ENCODE measurements around the gene GADD45GIP1. TPM values are rescaled to one million over a fixed set of nuclear protein-coding genes. Genes with fewer than 3 reads are reported as not detected.
A peak's percentile ranks its signal among the peaks of the same experiment; 100 is the strongest.

Gene GADD45GIP1
- total RNA-seq, 3 donors from 2014 or later (not counting 1 experiment from before 2014, with no cell fraction given) = 5.3 to 7.1 (median 5.7) TPM

GRCh38 chr19:12933287-12934072 lies 23.5 kb downstream of the GADD45GIP1 start, which contains the start of gene FARSA:
Gene FARSA, minus strand, starts transcription at chr19:12933711. Its CDS starts 15 bp downstream, at chr19:12933696.
- Histone ChIP-seq H3K27me3 (ENCODE audit: control insufficient read depth, insufficient read depth, low read length) (no peaks in the 10 kb centered on the region), H3K36me3 (ENCODE audit: control insufficient read depth, insufficient read depth, low read length) (peaks cover 16% of the 10 kb centered on the region), H3K4me3 (ENCODE audit: low read length) (peak within 1 kb of the TSS; percentile 85), H3K27ac (ENCODE audit: low read length) (peak within 1 kb of the TSS; percentile 76), H3K4me1 (ENCODE audit: control insufficient read depth, insufficient read depth, low read length) (peaks cover 41% of the 10 kb centered on the region), H3K9me3 (ENCODE audit: control insufficient read depth, insufficient read depth, low read length) (no peaks in the 10 kb centered on the region)
- DNase-seq (peak; percentile 75 to 94), ATAC-seq (peak; percentile 62 to 75 (median 68))
- peaks cover 28 to 36% of the 10 kb centered on the region in 2 donors for H3K4me1 Mint-ChIP-seq
- no peaks in the 10 kb centered on the region for H3K27me3 Mint-ChIP-seq (ENCODE audit: low read depth in 2 of 2)
- H3K36me3 Mint-ChIP-seq = no peaks in the 10 kb centered on the region
- no peak for TF ChIP-seq CTCF (IDR thresholded peaks at IDR 0.05)
- intact Hi-C loops (cut with micrococcal nuclease) = loop anchor here (2.0 kb wide), 1 partner anchor 15 kb away; the partner anchor contains the start of gene SYCE2
- no peaks in the 10 kb centered on the region for H3K9me3 Mint-ChIP-seq
- WGBS (ENCODE audit: insufficient coverage) = 2% methylated on average over 51 of the region's 51 CpGs
- H3K4me3 Mint-ChIP-seq = peak within 1 kb of the TSS; percentile 99
- peak within 1 kb of the TSS; percentile 87 to 94 for H3K27ac Mint-ChIP-seq

GRCh38 chr19:12932392-12933286 lies 24.4 kb downstream of the GADD45GIP1 start:
- no peak for ATAC-seq
- WGBS (ENCODE audit: insufficient coverage) = 34% methylated on average over 16 of the region's 16 CpGs

GRCh38 chr19:12930002-12930645 lies 26.9 kb downstream of the GADD45GIP1 start:
- Mint-ChIP-seq H3K4me1 (peaks cover 21 to 23% of the 10 kb centered on the region in 2 donors), H3K36me3 (no peaks in the 10 kb centered on the region), H3K27ac (no peak overlapping the region), H3K9me3 (no peaks in the 10 kb centered on the region), H3K4me3 (no peak overlapping the region), H3K27me3 (ENCODE audit: low read depth in 2 of 2) (no peaks in the 10 kb centered on the region)
- no peak overlapping the region for H3K4me3 ChIP-seq (ENCODE audit: low read length)
- H3K27me3 ChIP-seq (ENCODE audit: control insufficient read depth, insufficient read depth, low read length) = no peaks in the 10 kb centered on the region
- DNase-seq (no peak), ATAC-seq (no peak)
- peaks cover 22% of the 10 kb centered on the region for H3K4me1 ChIP-seq (ENCODE audit: control insufficient read depth, insufficient read depth, low read length)
- no peak overlapping the region for H3K27ac ChIP-seq (ENCODE audit: low read length)
- 91% methylated on average over 18 of the region's 19 CpGs for WGBS (ENCODE audit: insufficient coverage)
- H3K36me3 ChIP-seq (ENCODE audit: control insufficient read depth, insufficient read depth, low read length) = peaks cover 33% of the 10 kb centered on the region
- intact Hi-C loops (cut with micrococcal nuclease) = no loop called here
- H3K9me3 ChIP-seq (ENCODE audit: control insufficient read depth, insufficient read depth, low read length) = no peaks in the 10 kb centered on the region
- TF ChIP-seq CTCF (IDR thresholded peaks at IDR 0.05) = no peak

More at GRCh38 chr19:12932392-12933286, 24.4 kb downstream of the GADD45GIP1 start:
- H3K36me3 Mint-ChIP-seq = no peaks in the 10 kb centered on the region
- peak overlapping the region; percentile 87 to 94 for H3K27ac Mint-ChIP-seq
- peak overlapping the region; percentile 99 for H3K4me3 Mint-ChIP-seq
- peaks cover 24 to 29% of the 10 kb centered on the region in 2 donors for H3K4me1 Mint-ChIP-seq
- H3K27ac ChIP-seq (ENCODE audit: low read length) = peak overlapping the region; percentile 22
- peak overlapping the region; percentile 85 for H3K4me3 ChIP-seq (ENCODE audit: low read length)
- DNase-seq = no peak
- no peaks in the 10 kb centered on the region for H3K27me3 ChIP-seq (ENCODE audit: control insufficient read depth, insufficient read depth, low read length)
- peaks cover 21% of the 10 kb centered on the region for H3K36me3 ChIP-seq (ENCODE audit: control insufficient read depth, insufficient read depth, low read length)
- intact Hi-C loops (cut with micrococcal nuclease) = loop anchor here (2.0 kb wide), 1 partner anchor 14 kb away; the partner anchor contains the start of gene SYCE2
- H3K9me3 Mint-ChIP-seq = no peaks in the 10 kb centered on the region
- H3K4me1 ChIP-seq (ENCODE audit: control insufficient read depth, insufficient read depth, low read length) = peaks cover 36% of the 10 kb centered on the region
- H3K27me3 Mint-ChIP-seq (ENCODE audit: low read depth in 2 of 2) = no peaks in the 10 kb centered on the region
- no peak for TF ChIP-seq CTCF (IDR thresholded peaks at IDR 0.05)
- no peaks in the 10 kb centered on the region for H3K9me3 ChIP-seq (ENCODE audit: control insufficient read depth, insufficient read depth, low read length)

Data from natural killer cell (primary cell).